HAP-1 (cell line): ENCODE results near the gene CCDC12.

Experiments
- DNase-seq, 2 experiments: peaks; one replicate each; pipeline ENCODE4 v3.0.0-alpha.2; 2016 to 2020; ENCODE audit warnings: low spot score in 2 of 2
- H3K27me3 ChIP-seq: fragments of 250-450 bp; sonication (Bioruptor Pico); 2 replicates; pipeline ENCODE4 v1.5.1; 2020; ENCODE audit warnings: low read depth, mild to moderate bottlenecking, moderate library complexity
- H3K36me3 ChIP-seq: fragments of 250-450 bp; sonication (Bioruptor Pico); replicated peaks from 2 replicates; pipeline ENCODE4 v1.5.1; 2020; ENCODE audit warnings: mild to moderate bottlenecking
- H3K4me1 ChIP-seq: fragments of 250-450 bp; sonication (Bioruptor Pico); 2 replicates; pipeline ENCODE4 v1.5.1; 2020; ENCODE audit warnings: mild to moderate bottlenecking
- H3K4me3 ChIP-seq: fragments of 250-450 bp; sonication (Bioruptor Pico); 2 replicates; pipeline ENCODE4 v1.5.1; 2020; ENCODE audit warnings: mild to moderate bottlenecking, moderate library complexity
- H3K9me3 ChIP-seq: fragments of 250-450 bp; sonication (Bioruptor Pico); 2 replicates; pipeline ENCODE4 v1.5.1; 2020; ENCODE audit warnings: mild to moderate bottlenecking, moderate library complexity
- in situ Hi-C: fragments of 300-500 bp; cut with MboI; formaldehyde crosslinking; loops from 3 replicates; pipeline ENCODE4 v1.14.3; 2020; ENCODE audit warnings: low sequenced_read_pairs, inconsistent platforms, mixed read lengths

CCDC12 gene

GRCh38 chr3:46933261-46933660 is 43.3 kb downstream of the CCDC12 start:
- H3K27me3 ChIP-seq = no peaks in the 10 kb centered on the region
- no peaks in the 10 kb centered on the region; the same call in 1 of the 2 replicates for H3K4me1 ChIP-seq
- H3K9me3 ChIP-seq = no peaks in the 10 kb centered on the region
- in situ Hi-C loops = no loop called here
- peaks cover 29% of the 10 kb centered on the region for H3K36me3 ChIP-seq
- DNase-seq = no peak
- no peak overlapping the region for H3K4me3 ChIP-seq

DNA sequence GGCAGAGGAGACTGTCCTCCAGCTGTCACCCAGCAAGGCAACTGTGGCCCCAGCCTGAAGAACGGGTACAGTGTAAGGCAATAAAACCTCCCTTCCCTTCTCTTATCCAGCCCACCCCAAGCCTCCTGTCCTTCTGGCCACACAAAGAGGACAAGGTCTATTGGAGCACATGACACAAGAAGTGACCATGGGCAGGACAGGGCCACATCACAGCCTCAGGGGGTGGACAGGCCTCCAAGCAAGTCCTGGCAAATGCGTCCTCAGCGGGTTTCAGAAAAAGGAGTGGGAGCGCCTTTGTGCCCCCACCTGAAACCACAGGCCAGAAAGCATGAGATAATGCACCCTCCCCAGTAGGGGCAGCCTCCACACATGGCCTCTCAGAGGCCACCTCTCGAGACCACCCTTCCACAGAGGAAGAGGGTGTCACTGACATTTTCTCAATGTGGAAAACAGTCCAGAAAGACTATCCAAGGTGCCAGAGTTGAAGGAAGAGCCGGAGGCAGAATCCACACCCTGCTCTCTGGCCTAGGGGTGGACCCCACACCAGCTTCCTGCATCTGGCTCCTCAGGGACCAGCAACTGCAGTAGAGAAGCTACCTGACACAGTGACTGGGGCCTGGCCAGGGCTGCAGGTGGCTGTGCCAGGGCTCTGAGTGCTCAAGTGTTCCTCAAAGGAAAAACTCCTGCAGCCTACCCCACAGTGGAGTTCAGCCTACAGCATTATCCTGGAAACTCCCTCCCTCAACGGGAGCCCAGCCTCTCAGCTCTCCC is 43.9 kb downstream of the CCDC12 start:
- no peaks in the 10 kb centered on the region; the same call in 1 of the 2 replicates for H3K4me1 ChIP-seq
- in situ Hi-C loops = no loop called here
- no peak for DNase-seq
- H3K4me3 ChIP-seq = no peak overlapping the region
- peaks cover 27% of the 10 kb centered on the region for H3K36me3 ChIP-seq
- H3K27me3 ChIP-seq = no peaks in the 10 kb centered on the region
- no peaks in the 10 kb centered on the region for H3K9me3 ChIP-seq

GRCh38 chr3:46931631-46932331 is 44.8 kb downstream of the CCDC12 start:
- Histone ChIP-seq H3K4me1 (no peaks in the 10 kb centered on the region; the same call in 1 of the 2 replicates), H3K9me3 (no peaks in the 10 kb centered on the region), H3K4me3 (no peak overlapping the region), H3K36me3 (peaks cover 24% of the 10 kb centered on the region), H3K27me3 (no peaks in the 10 kb centered on the region)
- DNase-seq = no peak
- in situ Hi-C loops = no loop called here

GRCh38 chr3:46930945-46931403 is 45.6 kb downstream of the CCDC12 start:
- H3K36me3 ChIP-seq = peaks cover 25% of the 10 kb centered on the region
- no peaks in the 10 kb centered on the region for H3K27me3 ChIP-seq
- DNase-seq = no peak
- in situ Hi-C loops = no loop called here
- H3K9me3 ChIP-seq = no peaks in the 10 kb centered on the region
- no peak overlapping the region for H3K4me3 ChIP-seq
- no peaks in the 10 kb centered on the region; the same call in 1 of the 2 replicates for H3K4me1 ChIP-seq

GRCh38 chr3:46930166-46930944 is 46.2 kb downstream of the CCDC12 start:
- peaks cover 31% of the 10 kb centered on the region for H3K36me3 ChIP-seq
- DNase-seq = no peak
- in situ Hi-C loops = no loop called here
- no peaks in the 10 kb centered on the region for H3K9me3 ChIP-seq
- H3K4me3 ChIP-seq = no peak overlapping the region
- no peaks in the 10 kb centered on the region for H3K27me3 ChIP-seq
- H3K4me1 ChIP-seq = no peaks in the 10 kb centered on the region; the same call in 1 of the 2 replicates

DNA sequence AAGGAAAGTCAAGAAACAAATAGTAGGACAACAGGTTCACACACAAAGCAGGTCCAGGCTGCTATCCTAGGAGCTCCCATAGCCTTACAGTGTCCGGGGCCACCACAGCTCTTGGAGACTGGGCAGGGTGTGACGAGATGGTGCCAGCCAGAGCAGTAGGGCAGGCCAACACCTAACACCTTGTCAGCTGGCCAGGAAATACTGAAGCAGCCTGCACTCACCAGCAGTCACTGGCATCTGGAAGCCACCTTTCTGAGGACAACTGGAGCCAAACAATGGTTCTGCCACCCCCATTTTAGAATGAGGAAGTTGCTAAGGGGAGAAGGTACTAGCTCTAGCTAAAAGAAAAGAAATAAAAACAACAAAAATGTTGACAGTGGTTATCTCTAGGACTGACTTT is 47.2 kb downstream of the CCDC12 start:
- no peaks in the 10 kb centered on the region; the same call in 1 of the 2 replicates for H3K4me1 ChIP-seq
- no peaks in the 10 kb centered on the region for H3K27me3 ChIP-seq
- H3K36me3 ChIP-seq = peaks cover 39% of the 10 kb centered on the region
- no peak overlapping the region for H3K4me3 ChIP-seq
- H3K9me3 ChIP-seq = no peaks in the 10 kb centered on the region
- DNase-seq = no peak
- in situ Hi-C loops = no loop called here

DNA sequence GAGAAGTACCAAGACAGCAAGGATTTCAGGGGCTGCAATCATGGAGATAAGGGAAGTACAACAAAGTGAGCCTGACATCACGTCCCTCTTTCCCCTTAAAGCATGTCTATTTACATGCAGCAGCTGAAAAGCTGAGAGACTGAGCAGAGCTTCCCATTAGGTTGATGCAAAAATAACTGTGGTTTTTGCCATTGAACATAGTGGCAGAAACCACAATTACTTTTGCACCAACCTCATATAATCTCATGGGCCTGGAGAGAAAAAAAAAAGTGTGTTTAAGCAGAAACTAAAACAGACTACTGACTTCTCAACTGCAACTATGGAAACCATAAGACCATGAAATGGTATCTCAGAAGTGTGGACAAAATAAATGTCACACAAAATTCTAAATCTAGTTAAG is 48.3 kb downstream of the CCDC12 start:
- H3K4me1 ChIP-seq = no peaks in the 10 kb centered on the region; the same call in 1 of the 2 replicates

GRCh38 chr3:46927718-46928073 is 48.8 kb downstream of the CCDC12 start:
- in situ Hi-C loops = no loop called here
- no peak for DNase-seq
- H3K9me3 ChIP-seq = no peaks in the 10 kb centered on the region
- H3K4me3 ChIP-seq = no peak overlapping the region
- no peaks in the 10 kb centered on the region for H3K27me3 ChIP-seq
- no peaks in the 10 kb centered on the region; the same call in 1 of the 2 replicates for H3K4me1 ChIP-seq
- H3K36me3 ChIP-seq = peaks cover 52% of the 10 kb centered on the region

More for the DNA sequence above, 48.3 kb downstream of the CCDC12 start:
- Histone ChIP-seq H3K4me3 (no peak overlapping the region), H3K36me3 (peaks cover 46% of the 10 kb centered on the region), H3K9me3 (no peaks in the 10 kb centered on the region), H3K27me3 (no peaks in the 10 kb centered on the region)
- no peak for DNase-seq
- in situ Hi-C loops = no loop called here

DNA sequence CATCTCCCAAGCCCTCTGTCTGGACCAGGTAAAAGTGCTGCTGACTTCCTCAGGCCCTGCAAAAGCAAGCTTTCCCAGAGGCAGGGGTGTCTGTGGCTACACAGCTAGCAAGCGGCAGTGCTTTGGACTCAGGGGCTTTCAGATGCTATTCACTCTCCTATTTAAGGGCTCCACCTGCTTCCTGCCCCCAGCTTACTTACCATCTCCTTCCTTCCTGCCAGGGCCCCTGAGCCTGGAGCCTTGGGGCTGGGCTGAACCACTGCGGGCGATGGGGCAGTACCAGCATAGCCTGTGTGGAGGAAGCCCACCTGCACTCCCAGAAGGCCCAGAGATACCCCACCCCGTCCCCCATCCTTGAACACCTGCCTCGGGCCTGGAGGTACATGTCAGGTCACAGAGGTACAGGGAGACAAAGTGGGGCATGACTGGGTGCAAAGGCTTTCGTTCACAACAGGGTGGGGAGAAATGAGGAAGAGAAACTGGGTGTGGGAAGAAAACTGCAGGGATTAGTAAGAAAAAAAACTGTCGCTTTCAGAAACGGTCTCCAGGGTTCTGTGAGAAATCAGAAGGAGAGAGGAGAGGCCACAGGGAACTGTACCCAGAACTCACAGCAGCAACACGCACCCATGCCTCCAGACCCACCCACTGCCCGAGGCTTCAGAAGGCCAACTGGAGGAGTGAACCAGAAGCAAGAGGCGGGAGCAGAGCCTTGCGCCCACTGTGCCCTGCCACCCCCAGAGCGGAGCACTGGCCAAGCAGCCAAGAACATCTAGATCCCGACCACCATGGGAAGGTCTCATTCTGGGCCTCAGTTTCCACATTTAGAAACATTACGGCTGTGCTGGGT is 49.5 kb downstream of the CCDC12 start:
- in situ Hi-C loops = no loop called here
- no peaks in the 10 kb centered on the region for H3K4me1 ChIP-seq
- no peaks in the 10 kb centered on the region for H3K27me3 ChIP-seq
- peaks cover 58% of the 10 kb centered on the region for H3K36me3 ChIP-seq
- no peaks in the 10 kb centered on the region for H3K9me3 ChIP-seq
- no peak overlapping the region for H3K4me3 ChIP-seq
- no peak for DNase-seq

DNA sequence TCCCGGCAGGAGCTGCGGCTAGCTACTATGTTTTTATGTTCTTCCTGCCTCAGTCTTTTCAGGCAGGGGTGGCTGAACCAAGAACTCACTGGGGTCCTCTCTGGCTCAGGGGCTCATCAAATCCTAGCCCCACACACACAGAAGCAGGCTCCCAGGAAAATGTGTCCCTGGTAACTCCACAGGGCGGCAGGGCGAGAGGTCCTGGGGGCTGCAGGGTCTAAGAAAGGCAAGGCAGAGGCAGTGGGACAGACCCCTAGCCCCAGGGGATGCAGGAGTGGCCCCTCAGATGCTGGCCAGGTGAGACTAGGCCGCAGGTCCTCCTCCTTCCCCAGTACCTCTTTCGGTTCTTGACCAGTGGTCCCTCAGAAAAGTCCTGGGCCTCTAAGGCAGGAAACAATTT is 50.1 kb downstream of the CCDC12 start:
- H3K4me3 ChIP-seq = no peak overlapping the region
- DNase-seq = no peak
- H3K27me3 ChIP-seq = no peaks in the 10 kb centered on the region
- H3K4me1 ChIP-seq = no peaks in the 10 kb centered on the region
- in situ Hi-C loops = no loop called here
- no peaks in the 10 kb centered on the region for H3K9me3 ChIP-seq
- peaks cover 64% of the 10 kb centered on the region for H3K36me3 ChIP-seq

DNA sequence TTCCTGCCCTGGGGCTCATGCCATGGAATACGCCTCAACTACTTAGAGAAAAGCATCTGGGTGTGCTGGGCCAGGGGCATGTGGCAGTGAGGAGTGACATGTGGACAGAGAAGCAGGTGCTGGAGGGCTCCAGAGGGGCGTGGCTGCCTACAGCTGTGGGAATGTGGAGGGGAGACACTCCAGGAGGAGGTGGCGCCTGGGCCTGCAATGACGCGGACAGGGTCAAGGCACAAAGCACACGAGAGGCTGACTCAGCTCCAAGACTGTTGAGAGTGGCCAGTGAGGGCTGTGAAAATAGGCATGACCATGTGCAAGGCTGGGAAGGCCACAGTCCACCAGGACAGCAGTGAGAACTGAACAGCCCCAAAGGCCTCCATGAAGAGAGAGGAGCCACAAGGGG is 50.5 kb downstream of the CCDC12 start:
- DNase-seq = no peak
- in situ Hi-C loops = no loop called here
- Histone ChIP-seq H3K4me3 (no peak overlapping the region), H3K9me3 (no peaks in the 10 kb centered on the region), H3K4me1 (no peaks in the 10 kb centered on the region), H3K36me3 (peaks cover 68% of the 10 kb centered on the region), H3K27me3 (no peaks in the 10 kb centered on the region)

DNA sequence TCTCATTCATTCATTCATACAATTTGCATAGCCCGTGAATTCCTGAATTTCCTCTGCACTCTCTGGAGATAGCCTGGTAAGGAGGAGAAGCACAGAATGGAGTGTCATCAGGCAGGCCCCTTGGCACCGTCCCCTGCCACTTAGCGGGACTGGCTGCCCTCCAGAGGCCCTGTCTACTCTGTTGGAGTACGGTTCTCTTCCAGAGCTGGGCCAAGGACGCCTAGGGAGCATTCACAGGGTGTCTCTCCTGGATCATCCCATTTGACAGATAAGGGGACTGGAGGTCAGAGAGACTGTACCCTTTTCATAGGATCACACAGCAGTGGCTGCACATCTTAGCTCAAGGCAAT is 51.0 kb downstream of the CCDC12 start:
- H3K27me3 ChIP-seq = no peaks in the 10 kb centered on the region
- no peak overlapping the region for H3K4me3 ChIP-seq
- no peaks in the 10 kb centered on the region for H3K4me1 ChIP-seq
- peaks cover 73% of the 10 kb centered on the region for H3K36me3 ChIP-seq
- H3K9me3 ChIP-seq = no peaks in the 10 kb centered on the region
- no peak for DNase-seq
- in situ Hi-C loops = no loop called here

- Histone ChIP-seq H3K27me3 (no peaks in the 10 kb centered on the region), H3K36me3 (peaks cover 78% of the 10 kb centered on the region), H3K4me1 (no peaks in the 10 kb centered on the region), H3K9me3 (no peaks in the 10 kb centered on the region), H3K4me3 (no peak overlapping the region)
- in situ Hi-C loops = loop anchor here (25.0 kb wide), 1 partner anchor 437 kb away; no protein-coding TSS in a partner anchor
- DNase-seq = no peak
Observed at GRCh38 chr3:46924921-46925584, 51.5 kb downstream of the CCDC12 start.
